Measurements from ENCODE around the gene AGXT. TPM values are rescaled to one million over a fixed set of nuclear protein-coding genes. Genes with fewer than 3 reads are reported as not detected.

The AGXT gene
- total RNA-seq, 4 donors from 2014 or later = 1.5 TPM; not detected in 3

DNA sequence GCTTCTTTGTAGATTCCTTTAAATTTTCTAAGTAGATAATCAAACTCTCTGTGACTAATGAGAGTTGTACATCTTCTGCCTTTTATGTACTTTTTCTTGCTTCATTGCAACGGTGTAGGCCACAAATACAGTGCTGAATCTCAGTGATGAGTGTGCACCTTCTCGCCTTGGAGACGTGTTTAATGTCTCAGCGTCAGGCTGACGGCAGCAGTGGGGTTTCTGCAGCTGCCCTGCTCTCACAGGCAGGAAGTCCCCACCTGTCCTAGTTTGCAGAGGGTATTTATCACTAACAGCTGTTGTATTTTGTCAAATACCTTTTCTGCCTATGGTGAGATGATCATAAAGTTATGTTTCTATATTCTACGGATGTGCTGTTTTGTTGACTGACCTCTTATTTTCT, 13.3 kb downstream of the AGXT start:
- no peak for DNase-seq
- H3K4me1 ChIP-seq = peaks cover 0 to 2% (median under 1%) of the 10 kb centered on the region in 4 donors
- H3K9me3 ChIP-seq = no peaks in the 10 kb centered on the region
- H3K27me3 ChIP-seq = no peaks in the 10 kb centered on the region
- no peak overlapping the region for H3K27ac ChIP-seq
- no peak overlapping the region for H3K4me3 ChIP-seq
- no peak for TF ChIP-seq POLR2A (IDR thresholded peaks at IDR 0.05)
- TF ChIP-seq, protein P1, sequence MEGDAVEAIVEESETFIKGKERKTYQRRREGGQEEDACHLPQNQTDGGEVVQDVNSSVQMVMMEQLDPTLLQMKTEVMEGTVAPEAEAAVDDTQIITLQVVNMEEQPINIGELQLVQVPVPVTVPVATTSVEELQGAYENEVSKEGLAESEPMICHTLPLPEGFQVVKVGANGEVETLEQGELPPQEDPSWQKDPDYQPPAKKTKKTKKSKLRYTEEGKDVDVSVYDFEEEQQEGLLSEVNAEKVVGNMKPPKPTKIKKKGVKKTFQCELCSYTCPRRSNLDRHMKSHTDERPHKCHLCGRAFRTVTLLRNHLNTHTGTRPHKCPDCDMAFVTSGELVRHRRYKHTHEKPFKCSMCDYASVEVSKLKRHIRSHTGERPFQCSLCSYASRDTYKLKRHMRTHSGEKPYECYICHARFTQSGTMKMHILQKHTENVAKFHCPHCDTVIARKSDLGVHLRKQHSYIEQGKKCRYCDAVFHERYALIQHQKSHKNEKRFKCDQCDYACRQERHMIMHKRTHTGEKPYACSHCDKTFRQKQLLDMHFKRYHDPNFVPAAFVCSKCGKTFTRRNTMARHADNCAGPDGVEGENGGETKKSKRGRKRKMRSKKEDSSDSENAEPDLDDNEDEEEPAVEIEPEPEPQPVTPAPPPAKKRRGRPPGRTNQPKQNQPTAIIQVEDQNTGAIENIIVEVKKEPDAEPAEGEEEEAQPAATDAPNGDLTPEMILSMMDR (IDR thresholded peaks at IDR 0.05) = no peak
- H3K36me3 ChIP-seq = no peaks in the 10 kb centered on the region

DNA sequence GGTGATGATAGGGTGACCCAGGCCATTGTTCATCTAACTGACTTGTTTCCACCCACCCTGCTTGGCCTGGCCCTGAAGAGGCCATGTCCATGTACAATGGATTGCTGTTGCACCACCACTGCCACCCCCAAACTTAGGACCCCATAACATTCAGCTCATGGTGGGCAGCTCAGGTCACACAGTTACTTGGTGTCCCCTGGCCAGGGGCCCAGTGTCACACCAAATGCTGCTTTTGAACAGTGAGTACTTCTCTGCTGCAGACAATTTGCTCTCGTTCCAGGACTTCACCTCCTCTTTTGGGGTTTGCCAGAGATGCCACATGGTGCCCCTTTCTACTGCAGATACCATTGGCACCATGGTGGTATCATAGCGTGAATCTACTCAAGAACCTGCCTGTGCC, 15.6 kb downstream of the AGXT start:
- Histone ChIP-seq H3K4me1 (no peaks in the 10 kb centered on the region), H3K36me3 (no peaks in the 10 kb centered on the region), H3K27ac (no peak overlapping the region), H3K4me3 (no peak overlapping the region), H3K9me3 (no peaks in the 10 kb centered on the region), H3K27me3 (no peaks in the 10 kb centered on the region)
- no peak for TF ChIP-seq POLR2A (IDR thresholded peaks at IDR 0.05)
- TF ChIP-seq, protein P1 (IDR thresholded peaks at IDR 0.05) = no peak
- no peak for DNase-seq

DNA sequence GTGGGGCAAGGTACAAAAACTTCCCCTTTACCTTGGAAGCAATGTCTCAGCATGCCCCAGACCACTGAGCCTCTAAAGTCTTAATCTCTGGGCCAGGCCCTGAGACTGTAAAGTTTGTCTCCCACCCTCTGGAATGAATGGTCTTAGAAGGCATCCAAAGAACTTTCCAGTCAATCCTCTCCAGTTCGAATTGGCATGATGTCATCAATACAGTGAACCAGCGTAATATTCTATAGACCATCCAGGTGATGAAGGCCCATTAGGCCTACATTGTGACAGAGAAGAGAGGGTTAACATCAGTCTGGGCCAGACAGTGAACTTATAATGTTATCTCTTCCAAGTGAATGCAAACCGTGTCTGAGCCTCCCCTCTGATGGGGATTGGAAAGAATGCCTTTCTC, 16.1 kb downstream of the AGXT start:
- H3K27ac ChIP-seq = no peak overlapping the region
- no peak for DNase-seq
- no peak for TF ChIP-seq POLR2A (IDR thresholded peaks at IDR 0.05)
- TF ChIP-seq, protein P1 (IDR thresholded peaks at IDR 0.05) = no peak
- no peaks in the 10 kb centered on the region for H3K4me1 ChIP-seq
- H3K9me3 ChIP-seq = no peaks in the 10 kb centered on the region
- no peak overlapping the region for H3K4me3 ChIP-seq
- no peaks in the 10 kb centered on the region for H3K36me3 ChIP-seq
- H3K27me3 ChIP-seq = no peaks in the 10 kb centered on the region

DNA sequence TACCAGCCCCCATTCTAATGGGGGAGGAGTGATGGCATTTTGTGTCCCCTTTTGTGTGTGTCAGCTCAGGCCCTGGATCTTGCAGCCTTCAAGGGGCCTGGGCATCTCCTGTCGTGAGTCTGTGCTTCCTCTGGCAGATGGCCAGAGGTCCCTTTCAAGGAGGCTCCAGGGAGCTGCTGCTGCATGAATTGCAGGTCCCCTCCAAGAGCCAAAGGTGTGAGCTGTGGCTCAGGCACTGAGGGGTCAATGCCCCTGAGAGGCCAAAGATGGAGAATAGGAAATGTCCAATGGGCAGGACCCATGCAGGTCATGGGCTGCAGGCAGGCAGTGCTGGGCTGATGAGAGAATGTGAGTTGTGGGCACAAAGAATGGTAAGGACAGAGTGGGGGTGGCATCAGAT, 16.9 kb downstream of the AGXT start:
- Histone ChIP-seq H3K27me3 (no peaks in the 10 kb centered on the region), H3K27ac (no peak overlapping the region), H3K9me3 (no peaks in the 10 kb centered on the region), H3K4me1 (no peaks in the 10 kb centered on the region), H3K36me3 (no peaks in the 10 kb centered on the region), H3K4me3 (no peak overlapping the region)
- DNase-seq = no peak
- TF ChIP-seq POLR2A (IDR thresholded peaks at IDR 0.05) = no peak
- TF ChIP-seq, protein P1 (IDR thresholded peaks at IDR 0.05) = no peak

DNA sequence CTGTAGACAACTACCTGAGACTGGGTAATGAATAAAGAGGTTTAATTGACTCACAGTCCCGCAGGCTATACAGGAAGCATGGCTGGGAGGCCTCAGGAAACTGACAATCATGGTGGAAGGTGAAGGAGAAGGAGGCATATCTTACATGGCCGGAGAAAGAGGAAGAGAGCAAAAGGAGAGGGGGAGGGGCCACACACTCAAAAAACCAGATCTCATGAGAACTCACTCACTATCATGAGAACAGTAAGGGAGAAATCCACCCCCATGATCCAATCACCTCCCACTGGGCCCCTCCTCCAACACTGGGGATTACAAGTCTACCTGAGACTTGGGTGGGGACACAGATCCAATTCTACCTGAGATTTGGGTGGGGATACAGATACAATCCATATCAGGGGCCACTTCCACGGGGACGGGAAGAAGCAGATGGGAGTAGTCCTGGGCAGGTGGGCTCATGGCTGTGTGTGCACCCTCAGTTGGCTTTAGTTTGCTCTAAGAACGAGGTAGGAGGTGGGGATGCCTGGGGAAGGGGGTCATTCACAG, 17.5 kb downstream of the AGXT start:
- no peaks in the 10 kb centered on the region for H3K4me1 ChIP-seq
- H3K27ac ChIP-seq = no peak overlapping the region
- no peaks in the 10 kb centered on the region for H3K36me3 ChIP-seq
- TF ChIP-seq, protein P1 (IDR thresholded peaks at IDR 0.05) = no peak
- no peak for TF ChIP-seq POLR2A (IDR thresholded peaks at IDR 0.05)
- H3K9me3 ChIP-seq = no peaks in the 10 kb centered on the region
- no peaks in the 10 kb centered on the region for H3K27me3 ChIP-seq
- no peak for DNase-seq
- no peak overlapping the region for H3K4me3 ChIP-seq

All from Peyer's patch (tissue), 4 donors.